Cardiac septum (tissue), 1 donor: Measurements from ENCODE around the gene DIP2C. TPM values are rescaled to one million over a fixed set of nuclear protein-coding genes. Genes with fewer than 3 reads are reported as not detected.
A peak's percentile ranks its signal among the peaks of the same experiment; 100 is the strongest.

Experiments used
- DNase-seq: peaks from one replicate; pipeline ENCODE4 v3.0.0-alpha.2; 2020; ENCODE audit warnings: low spot score
- intact Hi-C: fragments of 100-400 bp; cut with DNase I; formaldehyde crosslinking; loops from one replicate; pipeline ENCODE4 v1.14.0; 2022
- long read RNA-seq: library from polyadenylated mRNA; unstranded; transcript quantifications from one replicate; pipeline ENCODE4 v2.0.0, GENCODE V29; 2021
- total RNA-seq: library from RNA; stranded (reverse); fragmentation: NEBNext Ultra II Directional; extraction: Animal tissue kit (Norgen Biotek cat#: 25700); gene quantifications from one replicate; pipeline ENCODE4 v1.2.1, GENCODE V29; 2021
- donor health status: DM: no; HTN: no; CAD: no.

Gene DIP2C, protein sequence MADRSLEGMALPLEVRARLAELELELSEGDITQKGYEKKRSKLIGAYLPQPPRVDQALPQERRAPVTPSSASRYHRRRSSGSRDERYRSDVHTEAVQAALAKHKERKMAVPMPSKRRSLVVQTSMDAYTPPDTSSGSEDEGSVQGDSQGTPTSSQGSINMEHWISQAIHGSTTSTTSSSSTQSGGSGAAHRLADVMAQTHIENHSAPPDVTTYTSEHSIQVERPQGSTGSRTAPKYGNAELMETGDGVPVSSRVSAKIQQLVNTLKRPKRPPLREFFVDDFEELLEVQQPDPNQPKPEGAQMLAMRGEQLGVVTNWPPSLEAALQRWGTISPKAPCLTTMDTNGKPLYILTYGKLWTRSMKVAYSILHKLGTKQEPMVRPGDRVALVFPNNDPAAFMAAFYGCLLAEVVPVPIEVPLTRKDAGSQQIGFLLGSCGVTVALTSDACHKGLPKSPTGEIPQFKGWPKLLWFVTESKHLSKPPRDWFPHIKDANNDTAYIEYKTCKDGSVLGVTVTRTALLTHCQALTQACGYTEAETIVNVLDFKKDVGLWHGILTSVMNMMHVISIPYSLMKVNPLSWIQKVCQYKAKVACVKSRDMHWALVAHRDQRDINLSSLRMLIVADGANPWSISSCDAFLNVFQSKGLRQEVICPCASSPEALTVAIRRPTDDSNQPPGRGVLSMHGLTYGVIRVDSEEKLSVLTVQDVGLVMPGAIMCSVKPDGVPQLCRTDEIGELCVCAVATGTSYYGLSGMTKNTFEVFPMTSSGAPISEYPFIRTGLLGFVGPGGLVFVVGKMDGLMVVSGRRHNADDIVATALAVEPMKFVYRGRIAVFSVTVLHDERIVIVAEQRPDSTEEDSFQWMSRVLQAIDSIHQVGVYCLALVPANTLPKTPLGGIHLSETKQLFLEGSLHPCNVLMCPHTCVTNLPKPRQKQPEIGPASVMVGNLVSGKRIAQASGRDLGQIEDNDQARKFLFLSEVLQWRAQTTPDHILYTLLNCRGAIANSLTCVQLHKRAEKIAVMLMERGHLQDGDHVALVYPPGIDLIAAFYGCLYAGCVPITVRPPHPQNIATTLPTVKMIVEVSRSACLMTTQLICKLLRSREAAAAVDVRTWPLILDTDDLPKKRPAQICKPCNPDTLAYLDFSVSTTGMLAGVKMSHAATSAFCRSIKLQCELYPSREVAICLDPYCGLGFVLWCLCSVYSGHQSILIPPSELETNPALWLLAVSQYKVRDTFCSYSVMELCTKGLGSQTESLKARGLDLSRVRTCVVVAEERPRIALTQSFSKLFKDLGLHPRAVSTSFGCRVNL (N-terminal part only)
- total RNA-seq = 28.8 TPM
- long read RNA-seq, partial matches to known transcripts = 13 of 38 reads
- long read RNA-seq, other reads (novel, unspliced or antisense) = 25 of 38 reads

DNA sequence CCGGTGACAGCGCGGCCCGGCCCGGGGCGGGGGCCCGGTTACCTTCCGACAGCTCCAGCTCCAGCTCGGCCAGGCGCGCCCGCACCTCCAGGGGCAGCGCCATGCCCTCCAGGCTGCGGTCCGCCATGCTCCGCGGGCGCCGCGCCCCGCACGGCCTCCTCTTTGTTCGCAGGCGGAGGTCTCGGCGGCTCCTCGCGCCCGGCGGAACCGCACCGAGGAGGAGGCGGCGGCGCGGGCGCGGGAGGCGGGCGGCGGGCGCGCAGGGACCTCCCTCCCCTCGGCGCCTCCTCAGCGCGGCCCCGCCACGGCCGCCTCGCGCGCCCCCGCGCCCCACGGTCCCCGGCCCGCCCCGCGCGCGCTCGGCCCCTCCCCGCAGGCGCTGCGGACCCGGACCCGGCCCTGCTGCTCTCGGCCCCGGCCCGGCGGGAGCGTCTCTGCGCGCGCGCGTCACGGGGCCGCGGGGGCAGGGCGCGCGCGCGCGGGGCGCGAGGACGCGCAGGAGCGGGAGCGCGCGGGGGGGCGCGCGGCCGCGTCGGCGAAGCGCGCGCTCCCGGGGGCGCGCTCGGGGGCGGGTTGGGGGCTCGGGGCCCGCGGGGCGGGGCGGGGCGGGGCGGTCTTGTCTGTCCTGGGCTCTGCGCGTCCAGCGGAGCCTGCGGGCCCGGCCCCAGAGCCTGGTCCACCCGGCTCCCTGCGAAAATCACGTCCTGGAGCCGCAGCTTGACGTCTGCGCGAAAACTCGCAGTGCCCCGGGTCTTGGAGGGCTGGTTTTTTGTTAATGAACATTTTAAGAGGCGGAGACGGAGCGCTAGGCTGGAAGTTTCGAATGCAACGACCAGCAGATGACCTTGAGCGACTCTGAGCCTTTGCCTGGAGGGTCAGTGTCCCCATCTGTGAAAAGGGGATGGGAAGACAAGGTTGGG lies at the start of gene DIP2C:
DIP2C (minus strand) TSS at position 217 of the 920 bp plus-strand sequence; CDS start at position 127, 90 bp downstream.
- no peak for DNase-seq
- intact Hi-C loops = loop anchor here (2.0 to 10.0 kb wide), 4 partner anchors 67 to 552 kb away; partner anchors contain the start of genes LARP4B and ZMYND11

DNA sequence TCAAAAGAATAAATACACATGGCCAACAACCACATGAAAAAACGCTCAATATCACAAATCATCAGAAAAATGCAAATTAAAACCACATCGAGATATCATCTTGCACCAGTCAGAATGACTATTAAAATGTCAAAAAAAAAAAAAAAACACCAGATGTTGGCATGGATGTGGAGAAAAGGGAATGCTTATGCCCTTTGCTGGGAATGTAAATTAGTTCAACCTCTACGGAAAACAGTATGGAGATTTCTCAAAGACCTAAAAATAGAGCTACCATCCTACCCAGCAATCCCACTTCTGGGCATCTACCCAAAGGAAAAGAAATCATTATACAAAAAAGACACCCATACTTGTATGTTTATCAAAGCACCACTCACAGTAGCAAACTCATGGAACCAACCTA lies 45.0 kb upstream of the DIP2C start:
- DNase-seq = no peak
- intact Hi-C loops = no loop called here

DNA sequence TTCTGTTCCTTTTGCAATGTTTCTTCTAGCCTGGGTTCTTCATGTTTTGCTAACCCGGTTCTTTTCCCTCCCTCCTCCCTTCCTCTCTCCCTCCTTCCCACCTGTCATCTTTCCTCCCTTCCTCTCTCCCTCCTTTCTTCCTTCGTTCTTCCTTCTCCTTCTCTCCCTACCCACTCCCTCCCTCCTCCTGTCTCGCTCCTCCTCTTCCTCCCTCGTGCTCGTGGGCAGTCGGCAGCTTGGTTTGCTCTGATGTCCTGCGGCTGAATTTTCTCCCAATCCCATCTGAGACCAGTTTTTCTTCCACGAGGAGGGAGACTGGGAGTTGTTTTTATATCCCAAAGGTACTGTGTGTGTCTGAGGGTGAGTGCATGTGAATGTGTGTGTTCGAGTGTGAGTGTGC lies 43.6 kb upstream of the DIP2C start:
- intact Hi-C loops = no loop called here

DNA sequence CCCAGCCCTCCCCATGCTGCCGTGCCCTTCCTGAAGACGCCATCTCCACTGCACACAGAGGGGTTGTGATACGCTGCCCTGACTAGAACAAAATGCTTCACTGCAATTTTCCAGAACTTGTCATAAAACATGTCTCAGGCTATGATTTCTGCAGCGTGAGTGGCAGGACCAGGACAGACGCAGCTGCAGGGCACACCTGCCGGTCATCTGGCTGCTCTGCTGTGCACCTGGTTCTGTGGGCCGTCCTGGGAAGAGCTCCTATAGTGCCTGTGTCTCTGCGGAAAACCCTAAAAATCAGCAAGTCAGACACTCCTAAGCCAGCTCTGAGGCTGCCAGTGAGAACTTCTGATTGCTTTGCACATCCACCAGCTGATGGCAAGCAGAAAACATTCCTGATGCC lies 39.7 kb upstream of the DIP2C start:
- no peak for DNase-seq
- intact Hi-C loops = no loop called here

More for the DNA sequence above, 43.6 kb upstream of the DIP2C start:
- no peak for DNase-seq

DNA sequence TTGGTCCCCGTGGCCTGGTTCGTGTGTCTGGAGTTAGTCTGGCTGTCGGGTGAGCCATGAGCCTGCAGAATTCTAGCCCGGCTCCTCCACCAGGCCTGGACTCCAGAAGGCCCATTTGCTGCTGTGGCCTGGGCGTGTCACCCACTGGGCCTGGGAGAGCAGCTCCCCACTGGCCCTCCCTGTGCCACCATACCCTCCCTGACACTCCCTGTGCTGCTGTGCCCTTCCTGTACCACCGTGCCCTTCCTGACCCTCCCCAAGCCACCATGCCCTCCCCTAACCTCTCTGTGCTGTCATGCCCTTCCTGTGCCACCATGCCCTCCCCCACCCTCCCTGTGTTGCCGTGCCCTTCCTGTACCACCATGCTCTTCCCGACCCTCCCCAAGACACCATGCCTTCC lies 39.1 kb upstream of the DIP2C start:
- no peak for DNase-seq
- intact Hi-C loops = no loop called here

DNA sequence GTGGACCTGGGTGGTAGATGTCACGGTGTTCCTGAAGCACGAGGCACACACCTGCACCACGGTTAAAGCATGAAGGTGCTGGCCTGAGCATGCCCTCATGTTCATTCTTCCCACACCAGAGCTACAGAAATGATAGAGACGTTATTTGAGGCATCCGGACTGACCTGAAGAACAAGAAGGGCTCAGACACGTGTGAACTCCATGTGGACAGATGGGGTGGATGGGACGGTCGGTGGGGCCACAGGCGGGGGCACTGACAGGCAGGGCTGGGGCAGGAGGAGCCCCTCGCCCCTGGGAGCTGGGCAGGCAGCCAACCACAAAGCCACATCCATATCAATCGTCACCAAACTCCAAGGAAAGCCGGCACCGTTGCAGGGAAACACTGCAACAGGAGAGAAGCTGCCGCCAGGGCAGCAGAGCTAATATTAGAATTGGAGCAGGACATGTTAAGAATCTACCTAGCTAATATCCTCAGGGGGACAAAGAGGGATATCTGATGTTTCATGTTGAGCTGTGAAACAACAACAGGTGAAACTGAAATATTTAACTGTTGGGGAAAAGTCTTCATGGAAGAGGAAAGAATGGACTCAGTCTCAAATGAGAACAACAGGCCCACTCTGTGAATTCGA lies 37.8 kb upstream of the DIP2C start:
- intact Hi-C loops = no loop called here
- no peak for DNase-seq

DNA sequence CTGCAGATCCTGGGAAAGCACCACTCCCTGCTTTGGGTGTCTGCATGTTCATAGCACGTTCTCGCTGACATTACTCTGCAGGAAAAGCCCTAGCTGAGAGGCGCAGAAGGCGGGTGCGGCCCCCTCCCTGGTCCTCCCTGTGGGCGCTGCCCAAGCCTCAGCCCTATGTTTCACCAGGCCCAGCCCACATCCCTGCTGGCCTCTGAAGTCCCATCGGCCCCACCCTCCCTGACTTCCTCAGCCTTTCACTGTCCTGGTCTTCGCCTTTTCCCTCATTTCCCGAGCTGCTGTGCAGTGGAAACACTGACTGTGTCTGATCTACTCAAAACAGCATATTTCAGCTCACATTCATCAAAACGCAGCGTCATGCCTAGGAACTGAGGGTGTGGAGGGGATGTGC lies 36.3 kb upstream of the DIP2C start:
- DNase-seq = no peak
- intact Hi-C loops = no loop called here

DNA sequence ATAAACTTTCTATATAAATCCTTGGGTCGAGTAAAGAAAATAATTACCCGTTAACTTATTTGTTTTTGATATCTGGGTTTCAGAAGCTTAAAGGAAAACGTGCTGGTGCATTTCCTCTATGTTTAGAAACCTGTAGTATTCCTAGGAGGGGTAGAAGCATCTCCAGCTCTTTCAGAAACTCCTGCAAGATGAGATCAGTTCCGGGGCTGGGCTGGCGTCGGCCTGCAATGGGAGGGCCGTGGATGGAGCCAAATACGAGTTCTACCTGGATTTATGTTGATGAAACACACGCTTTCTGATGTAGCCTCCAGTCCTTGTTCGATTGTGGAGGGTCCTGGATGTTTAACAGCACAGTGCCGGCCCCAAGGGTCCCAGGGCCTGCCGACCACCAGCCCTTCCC lies 35.8 kb upstream of the DIP2C start:
- no peak for DNase-seq
- intact Hi-C loops = no loop called here

DNA sequence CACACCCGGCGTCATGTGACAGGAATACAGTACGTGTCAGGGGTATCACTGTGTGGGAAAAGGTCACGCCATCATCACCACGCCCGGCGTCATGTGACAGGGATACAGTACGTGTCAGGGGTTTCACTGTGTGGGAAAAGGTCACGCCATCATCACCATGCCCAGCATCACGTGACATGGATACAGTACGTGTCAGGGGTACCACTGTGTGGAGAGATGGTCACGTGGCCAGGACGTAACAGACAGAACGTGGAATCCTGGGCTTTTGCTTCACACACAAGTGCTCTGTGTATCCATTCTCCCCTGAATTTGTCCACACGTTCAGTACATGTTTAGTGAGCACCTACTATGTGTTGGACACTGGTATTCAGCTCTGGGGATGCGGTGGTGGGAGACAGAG lies 34.5 kb upstream of the DIP2C start:
- intact Hi-C loops = no loop called here
- no peak for DNase-seq

DNA sequence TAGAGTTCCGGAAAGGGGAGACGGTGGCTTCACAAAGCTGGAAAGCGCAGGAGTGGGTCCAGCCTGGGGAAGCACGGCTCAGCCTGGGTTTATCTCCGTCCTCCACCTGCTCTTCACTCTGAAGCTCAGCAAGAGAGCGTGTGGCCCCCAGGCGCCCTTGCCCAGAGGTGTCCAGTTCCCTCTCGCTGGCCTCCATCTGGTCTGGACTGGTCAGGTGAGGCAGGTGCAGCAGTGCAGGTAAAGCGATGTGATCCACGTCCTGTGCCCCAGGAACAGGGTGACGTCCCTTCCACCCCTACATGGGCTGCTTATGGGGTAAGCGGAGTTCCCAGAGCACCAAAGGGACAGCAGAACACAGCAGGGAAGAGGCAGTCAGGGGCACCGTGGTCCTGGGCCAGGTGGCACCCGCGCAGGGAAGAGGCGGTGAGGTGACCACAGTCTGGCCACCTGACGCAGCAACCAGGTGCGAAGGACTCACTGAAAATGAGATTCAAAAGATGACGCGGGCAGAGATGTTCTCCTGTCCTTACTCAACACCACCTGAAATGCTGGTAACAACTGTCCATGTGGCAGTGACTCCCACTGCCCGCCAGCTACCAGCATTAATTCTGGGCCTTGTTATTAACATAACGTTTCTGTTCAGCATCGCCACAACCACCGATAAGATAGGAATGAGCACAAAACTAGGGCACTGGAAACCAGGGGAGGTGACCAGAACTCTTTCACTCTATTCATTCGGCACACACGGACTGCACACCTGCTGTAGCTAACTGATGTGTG lies 33.0 kb upstream of the DIP2C start:
- intact Hi-C loops = no loop called here
- DNase-seq = no peak

DNA sequence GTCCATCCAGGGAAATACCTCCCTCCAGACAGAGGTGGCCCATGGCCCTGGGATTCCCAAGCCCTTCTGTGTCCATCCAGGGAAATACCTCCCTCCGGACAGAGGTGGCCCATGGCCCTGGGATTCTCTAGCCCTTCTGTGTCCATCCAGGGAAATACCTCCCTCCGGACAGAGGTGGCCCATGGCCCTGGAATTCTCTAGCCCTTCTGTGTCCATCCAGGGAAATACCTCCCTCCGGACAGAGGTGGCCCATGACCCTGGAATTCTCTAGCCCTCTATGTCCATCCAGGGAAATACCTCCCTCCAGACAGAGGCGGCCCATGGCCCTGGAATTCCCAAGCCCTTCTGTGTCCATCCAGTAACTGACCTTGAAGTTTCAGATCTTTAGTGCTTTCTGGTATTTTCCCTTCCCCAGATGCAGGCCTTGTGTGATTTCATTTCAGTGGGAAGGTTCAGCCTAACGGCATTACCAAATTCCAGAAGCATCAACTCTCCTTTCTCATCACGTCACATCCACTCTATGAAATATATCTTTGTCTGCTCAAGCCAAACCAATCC lies 28.8 kb upstream of the DIP2C start:
- DNase-seq = no peak

DNA sequence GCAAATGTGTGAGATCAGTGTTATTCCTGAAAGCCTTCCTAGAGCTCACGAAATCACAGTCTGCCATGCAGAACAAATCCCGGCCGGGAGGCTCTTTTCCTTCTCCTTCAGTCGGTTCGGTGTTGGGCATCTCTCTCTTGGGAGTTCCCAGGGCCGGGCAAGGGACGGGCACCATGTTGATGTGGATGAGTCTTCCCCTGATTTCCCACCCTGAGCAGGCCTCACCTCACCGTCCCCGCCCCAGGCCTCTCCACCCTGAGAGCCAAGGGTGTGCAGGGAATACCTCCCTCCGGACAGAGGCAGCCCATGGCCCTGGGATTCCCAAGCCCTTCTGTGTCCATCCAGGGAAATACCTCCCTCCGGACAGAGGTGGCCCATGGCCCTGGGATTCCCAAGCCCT lies 28.0 kb upstream of the DIP2C start:
- intact Hi-C loops = no loop called here
- DNase-seq = no peak

More for the DNA sequence above, 28.8 kb upstream of the DIP2C start:
- intact Hi-C loops = no loop called here

DNA sequence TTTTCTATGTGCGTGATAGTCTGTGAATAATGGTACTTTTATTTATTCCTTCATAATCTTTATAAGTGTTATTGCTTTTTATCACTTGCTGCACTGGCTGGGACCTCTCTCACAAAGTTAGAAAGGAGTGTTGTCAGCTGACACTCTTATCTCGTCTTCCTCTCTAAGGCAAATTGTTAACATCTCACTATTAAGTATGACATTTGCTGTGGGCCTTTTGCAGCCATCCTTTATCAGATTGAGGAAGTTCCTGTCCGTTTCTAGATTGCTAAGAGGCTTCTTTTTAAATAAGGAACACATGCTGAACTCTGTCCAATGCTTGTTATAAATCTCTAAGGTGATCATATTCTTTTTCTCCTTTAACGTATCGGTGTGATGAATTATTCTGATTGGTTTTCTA lies 27.4 kb upstream of the DIP2C start:
- intact Hi-C loops = no loop called here
- no peak for DNase-seq

DNA sequence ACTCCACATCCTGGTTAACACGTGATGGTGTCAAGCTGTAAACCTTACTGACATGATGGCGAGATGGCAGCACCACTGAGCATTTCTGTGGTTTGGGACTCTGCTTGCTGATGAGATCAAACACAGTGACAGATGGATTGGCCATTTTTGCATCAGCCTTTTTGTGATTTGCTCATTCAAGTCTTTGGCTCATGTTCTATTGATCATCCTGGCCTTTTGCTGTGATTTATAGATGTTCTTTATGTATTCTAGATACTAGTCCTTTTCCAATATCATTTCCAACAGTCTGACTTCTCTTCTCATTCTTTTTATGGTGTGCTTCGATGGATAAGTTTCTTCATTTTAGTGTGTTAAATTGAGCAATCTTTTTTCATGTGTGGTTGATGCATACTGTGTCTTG lies 24.7 kb upstream of the DIP2C start:
- intact Hi-C loops = no loop called here
- no peak for DNase-seq

DNA sequence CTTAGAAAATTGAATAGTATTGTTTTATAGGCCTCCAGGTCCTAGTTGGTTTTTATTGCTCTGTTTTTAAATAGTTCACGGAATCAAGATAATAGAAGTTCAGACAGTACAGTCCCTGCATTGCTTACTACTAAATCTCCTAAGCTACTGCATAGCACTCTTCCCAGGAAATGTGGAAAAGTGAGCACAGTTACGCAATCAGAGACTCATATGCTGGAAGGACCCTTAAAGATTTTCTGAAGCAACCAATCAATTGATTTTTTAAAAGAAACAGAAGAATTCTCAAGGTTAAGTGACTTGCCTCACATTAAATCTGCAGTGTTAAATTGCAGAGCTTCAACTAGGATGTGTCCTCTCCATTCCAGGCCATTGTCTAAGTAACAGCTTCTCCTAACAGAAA lies 23.1 kb upstream of the DIP2C start:
- DNase-seq = no peak
- intact Hi-C loops = no loop called here

DNA sequence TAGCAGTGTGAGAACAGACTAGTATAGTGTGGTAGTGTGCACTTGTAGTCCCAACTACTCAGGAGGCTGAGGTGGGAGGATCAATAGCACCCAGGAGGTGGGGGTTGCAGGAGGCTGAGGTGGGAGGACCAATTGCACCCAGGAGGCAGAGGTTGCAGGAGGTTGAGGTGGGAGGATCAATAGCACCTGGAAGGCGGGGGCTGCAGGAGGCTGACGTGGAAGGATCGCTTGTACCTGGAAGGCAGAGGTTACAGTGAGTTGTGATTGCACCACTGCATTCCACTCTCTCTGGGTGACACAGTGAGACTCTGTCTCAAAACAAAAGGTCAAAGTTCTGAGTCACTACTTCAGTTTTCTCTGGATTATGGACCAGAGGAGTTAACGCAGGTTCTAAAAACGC lies 22.6 kb upstream of the DIP2C start:
- no peak for DNase-seq
- intact Hi-C loops = no loop called here

DNA sequence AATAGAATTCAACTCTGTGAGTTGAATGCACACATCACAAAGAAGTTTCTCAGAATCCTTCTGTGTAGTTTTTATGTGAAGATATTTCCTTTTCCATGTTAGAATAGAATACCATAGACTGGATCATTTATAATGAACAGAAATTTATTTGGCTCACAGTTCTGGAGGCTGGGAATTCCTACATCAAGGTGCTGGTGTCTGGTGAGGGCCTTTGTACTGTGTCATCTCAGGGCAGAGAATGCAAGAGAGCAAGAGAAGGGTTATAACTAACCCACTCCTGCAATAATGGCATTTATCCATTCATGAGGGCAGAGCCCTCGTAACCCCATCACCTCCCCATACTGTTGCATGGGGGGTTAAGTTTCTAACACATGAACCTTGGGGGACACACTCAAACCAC lies 18.4 kb upstream of the DIP2C start:
- intact Hi-C loops = no loop called here
- peak; percentile 35 for DNase-seq
